GM18526 (cell line): ENCODE measurements around the gene KRTAP10-2.
"Not testable (repeated sequence)": the region's sequence is repeated elsewhere in the genome, so short reads cannot be mapped to it uniquely, and the experiment has no call there.

Source experiments
- POLR2A ChIP-seq: IDR thresholded peaks from 3 replicates; pipeline ENCODE4 v1.6.1; 2011; ENCODE audit not compliant: insufficient read length; ENCODE audit errors: extremely low read depth

Gene KRTAP10-2, protein sequence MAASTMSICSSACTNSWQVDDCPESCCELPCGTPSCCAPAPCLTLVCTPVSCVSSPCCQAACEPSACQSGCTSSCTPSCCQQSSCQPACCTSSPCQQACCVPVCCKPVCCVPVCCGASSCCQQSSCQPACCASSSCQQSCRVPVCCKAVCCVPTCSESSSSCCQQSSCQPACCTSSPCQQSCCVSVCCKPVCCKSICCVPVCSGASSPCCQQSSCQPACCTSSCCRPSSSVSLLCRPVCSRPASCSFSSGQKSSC

DNA sequence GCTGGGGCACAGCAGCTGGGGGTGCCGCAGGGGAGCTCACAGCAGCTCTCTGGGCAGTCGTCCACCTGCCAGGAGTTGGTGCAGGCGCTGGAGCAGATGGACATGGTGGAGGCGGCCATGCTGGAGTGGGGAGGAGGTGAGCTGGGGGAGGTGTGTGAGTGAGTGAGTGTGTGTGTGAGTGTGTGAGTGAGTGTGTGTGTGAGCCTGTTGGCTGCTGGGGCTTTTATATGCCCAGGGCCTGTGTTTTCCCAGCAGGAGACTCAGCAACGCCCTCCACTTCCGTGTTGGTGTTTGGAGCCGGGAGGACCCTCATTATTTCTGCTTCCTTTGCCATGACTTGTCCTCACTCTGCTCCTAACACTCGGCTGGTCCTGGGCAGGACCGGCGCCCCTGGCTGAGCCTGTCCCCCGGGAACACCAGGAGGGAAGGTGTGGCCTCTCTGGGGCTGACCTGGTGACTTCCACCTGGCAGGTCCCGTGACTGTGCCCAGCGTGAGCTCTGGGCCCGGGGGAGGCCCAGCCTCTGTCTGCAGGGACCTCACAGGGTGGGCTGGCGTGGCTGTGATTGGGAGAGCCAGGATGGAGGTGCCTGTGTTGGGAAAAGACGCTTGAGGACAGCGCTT lies at the start of gene KRTAP10-2:
KRTAP10-2 (minus strand) TSS at position 166 of the 622 bp plus-strand sequence; CDS start at position 119, 47 bp downstream.
- TF ChIP-seq POLR2A: no peak

DNA sequence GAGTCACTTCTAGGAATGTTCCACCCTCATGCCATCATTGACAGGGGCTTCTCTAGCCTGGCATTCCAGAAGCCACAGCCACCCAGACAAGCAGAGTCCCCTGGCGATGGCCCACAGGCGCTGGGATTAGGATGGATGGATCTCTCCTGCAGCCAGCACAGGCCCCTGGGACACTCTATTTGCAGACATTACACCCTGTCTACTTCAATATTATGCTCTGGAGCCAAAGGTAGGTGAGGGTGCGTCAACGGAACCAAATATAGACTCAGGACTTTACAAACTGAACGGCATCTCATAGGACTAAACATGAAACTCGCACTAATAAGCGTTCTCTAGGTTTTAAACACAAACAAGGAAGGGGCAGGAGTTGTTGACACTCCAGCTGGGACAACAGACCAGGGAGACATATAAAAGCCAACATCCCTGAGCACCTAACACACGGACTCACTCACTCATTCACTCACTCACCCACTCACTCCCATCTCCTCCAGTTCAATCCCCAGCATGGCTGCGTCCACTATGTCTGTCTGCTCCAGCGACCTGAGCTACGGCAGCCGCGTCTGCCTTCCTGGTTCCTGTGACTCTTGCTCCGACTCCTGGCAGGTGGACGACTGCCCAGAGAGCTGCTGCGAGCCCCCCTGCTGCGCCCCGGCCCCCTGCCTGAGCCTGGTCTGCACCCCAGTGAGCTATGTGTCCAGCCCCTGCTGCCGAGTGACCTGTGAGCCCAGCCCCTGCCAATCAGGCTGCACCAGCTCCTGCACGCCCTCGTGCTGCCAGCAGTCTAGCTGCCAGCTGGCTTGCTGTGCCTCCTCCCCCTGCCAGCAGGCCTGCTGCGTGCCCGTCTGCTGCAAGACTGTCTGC lies 49.0 kb upstream of the KRTAP10-2 start, which contains the start of gene KRTAP10-7:
KRTAP10-7 (plus strand) TSS at position 480 of the 861 bp plus-strand sequence; CDS start at position 505, 25 bp downstream.
- not testable (repeated sequence) for TF ChIP-seq POLR2A

DNA sequence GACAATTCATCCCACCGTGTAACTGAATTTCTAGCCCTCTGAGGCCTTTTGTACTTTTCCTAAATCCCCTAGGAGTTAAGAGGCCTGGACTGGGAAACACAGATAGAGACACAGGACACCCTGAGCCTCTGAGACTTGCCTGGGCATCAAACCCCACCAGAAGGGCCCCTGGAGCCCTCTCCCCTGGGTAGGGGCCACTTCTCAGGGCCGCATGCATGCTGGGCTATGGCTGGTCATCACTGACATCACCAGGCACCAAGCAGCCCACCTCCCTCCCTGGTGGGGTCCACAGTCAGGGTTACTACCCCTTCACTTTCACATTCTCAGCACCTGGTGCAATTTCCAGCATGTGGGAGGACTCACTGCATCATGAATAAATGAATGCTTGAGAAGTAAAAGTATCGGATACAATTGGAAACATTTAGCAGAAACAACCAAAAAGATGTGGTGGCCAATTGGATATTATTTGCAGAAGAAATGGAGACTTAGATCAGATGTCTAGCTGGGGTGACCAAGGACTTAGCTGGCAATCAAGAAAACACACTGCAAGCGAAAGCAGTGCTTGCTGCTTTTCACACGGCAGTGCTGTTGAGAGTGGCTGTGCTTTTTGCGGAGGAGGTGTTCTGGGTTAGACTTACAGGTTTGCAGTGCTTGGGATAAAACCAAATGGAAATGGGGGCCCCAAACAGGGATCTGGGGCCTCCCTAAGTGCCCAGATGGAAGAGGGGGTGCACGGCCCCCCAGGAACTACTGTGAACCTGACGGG lies 48.1 kb upstream of the KRTAP10-2 start:
- no peak for TF ChIP-seq POLR2A

DNA sequence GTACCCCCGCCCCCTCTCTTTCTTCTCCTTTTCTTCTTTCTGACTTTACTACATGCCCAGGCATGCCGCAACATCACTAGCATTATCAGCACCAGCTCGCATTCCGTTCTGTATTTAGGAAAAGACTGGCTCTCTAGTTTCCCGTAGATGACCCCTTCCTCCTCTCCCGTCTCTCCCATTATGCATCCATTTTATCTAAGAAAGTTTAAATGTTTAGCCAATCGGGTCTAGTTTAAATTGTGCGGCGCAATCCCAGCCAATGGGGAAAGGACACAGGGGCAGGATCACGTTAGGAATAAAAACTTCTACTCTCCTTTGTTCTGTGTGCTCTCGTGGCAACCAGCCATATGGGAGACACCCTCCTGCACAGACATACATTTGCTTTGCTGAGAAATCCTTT lies 46.8 kb upstream of the KRTAP10-2 start:
- no peak for TF ChIP-seq POLR2A

DNA sequence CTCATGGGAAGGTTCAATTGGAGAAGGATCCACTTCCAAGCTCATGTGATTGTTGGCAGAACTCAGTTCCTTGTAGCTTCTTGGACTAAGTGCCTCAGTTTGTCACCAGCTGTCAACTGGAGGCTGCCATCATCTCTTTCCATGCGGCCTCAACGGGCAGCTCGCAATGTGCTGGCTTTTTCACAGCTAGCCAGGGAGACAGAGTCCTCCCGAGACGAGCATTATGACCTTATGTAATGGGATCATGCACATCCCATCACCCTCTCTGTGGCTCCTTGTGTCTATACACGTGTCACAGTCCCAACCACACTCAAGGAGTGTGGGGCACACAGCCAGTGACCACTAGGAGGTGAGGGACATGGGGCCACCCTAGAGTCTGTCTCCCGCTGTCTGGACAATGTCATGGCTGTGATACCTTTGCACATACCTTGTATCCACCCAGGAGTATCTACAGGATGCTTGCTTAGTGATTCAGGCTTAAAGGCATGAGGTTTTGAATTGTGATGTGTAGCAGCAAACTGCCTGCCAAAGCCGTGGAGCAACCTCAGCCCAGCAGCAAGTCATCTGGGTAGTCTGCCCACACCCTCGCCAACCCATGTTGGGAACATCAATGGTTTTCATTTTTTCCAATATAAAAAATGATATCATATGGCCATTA lies 44.9 kb upstream of the KRTAP10-2 start:
- TF ChIP-seq POLR2A: no peak

DNA sequence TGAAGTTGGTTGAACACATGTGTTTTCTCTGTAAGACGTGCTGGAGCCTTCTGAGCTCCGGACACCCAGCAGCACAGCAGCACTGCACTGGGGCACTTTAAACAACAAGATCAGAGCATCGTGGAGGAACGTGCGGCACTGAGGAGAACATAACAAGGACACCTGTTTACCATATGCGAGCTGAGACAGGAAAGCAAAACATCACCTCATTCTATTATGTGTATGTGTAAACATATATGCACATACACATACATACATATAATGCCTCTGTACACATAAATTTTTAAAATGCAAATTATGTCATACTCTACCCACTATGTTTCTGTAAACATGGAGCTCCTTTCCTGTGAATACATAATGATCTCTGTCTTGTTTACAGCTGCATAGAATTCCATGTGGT lies 44.2 kb upstream of the KRTAP10-2 start:
- no peak for TF ChIP-seq POLR2A

DNA sequence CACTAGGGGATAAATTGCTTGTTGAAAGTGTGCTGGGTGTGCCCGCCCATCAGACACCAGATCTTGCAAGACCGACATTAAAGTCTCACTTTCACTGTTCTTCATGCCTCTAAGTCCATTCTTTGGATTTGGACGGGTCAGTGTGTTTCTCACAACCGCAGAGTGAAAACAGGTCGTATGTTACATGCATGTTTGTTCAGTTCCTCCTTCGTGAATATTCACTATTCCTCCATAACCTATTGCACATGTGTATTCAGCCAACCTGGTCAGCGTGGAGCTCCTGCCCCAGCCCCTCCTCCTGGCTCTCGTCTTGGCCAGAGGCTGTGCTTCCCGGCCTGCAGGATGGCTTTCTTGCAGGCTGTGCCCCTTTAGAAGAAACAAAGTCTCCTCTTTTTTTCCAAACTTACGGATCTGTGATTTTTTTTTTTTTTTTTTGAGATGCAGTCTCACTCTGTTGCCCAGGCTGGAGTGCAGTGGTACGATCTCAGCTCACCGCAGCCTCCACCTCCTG lies 43.2 kb upstream of the KRTAP10-2 start:
- TF ChIP-seq POLR2A: no peak

DNA sequence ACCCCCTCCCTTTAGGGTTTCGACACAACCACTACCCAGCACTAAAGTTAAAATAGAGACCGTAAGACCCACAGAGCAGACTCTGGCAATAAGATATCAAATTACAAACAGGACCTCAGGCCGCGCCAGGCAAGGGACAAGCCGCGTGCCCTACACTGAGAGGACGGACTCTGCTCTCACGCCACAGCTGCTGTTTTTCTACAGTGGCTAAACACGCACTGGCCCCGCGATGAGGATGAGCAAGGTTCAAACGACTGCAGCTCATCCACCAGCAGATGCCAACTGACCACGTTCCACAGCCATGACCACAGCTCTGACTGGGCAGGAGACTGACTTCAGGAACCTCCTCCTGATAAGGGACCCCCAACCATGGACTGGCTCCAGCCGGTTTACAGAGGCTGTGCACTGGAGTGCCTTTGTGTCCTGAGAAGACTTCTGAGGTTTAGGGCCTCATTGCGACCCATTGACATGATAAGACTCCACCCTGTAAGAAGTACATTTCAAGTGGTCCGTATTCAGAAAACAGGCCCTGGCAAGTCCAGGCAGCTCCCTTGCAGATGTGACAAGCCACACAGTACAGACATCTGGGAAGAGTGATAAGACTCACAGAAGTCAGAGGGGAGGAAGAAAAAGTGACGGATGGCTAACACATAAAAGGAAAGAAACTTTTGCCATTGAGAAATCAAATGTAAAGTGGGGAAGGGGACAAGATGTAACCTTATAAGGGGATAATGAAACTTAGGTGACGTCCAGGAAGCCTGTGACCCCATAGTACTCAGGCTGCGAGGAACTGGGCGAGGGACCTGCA lies 42.5 kb upstream of the KRTAP10-2 start:
- no peak for TF ChIP-seq POLR2A

DNA sequence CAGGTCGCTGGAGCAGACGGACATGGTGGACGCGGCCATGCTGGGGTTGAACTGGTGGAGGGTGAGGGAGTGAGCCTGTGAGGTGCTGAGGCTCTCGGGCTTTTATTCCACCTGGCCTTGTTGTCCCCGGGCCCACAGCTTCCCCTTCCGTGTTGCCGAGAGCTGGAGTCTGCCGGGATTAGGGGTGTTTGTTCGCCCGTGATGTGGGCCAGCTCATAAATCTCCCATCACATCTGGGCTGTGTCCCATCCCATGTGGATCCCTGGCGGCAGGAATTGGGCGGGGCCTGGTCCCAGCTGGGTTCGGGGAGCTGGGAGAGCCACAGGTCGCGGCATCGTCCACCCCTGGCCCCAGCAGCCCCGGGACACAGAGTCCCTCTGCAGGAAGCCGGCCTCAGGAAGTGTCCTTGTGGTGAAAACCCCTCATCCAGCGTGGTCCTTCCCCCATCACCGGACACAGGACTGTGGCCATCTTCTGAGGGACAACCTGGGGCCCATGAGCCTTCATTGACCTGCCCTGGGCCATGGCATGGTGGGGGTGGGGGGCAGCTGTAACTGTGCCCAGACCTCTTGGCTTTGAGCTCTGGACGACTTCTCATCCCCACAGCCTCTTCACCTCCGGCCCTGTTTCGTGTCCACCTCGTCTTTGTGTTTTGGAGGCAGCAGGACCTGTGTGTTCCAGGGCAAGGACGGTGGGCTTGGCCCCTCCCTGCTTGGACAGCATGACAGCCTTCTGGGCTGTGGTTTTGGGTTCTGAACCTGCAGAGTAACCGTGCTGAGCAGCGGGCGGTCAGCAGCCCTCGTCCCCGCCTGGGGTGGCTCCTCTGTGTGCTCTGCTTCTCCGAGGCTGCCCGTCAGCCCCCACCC lies 41.4 kb upstream of the KRTAP10-2 start, which contains the start of gene KRTAP10-6:
KRTAP10-6 (minus strand) TSS at position 60 of the 866 bp plus-strand sequence; CDS start at position 39, 21 bp downstream.
- no peak for TF ChIP-seq POLR2A

DNA sequence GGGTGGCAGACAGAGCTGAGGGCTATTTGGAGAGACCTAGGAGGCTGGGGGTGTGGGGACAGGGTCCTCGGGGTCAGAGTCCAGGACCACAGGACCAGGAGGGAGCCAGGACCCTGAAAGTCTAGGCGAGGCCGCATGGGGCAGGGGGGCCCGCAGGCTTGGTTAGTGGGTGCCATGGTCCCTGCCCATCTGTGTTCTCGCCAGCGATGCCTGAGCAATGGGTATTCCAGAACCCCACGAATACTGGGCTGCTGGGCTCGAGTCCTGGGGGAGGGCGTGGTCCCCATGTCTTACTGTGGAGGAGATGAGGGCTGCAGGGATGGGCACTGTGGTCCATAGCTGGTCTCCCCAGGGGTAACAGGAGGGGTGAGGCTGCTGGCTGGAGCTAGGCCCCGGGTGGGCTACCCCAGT lies 39.0 kb upstream of the KRTAP10-2 start:
- TF ChIP-seq POLR2A: no peak

DNA sequence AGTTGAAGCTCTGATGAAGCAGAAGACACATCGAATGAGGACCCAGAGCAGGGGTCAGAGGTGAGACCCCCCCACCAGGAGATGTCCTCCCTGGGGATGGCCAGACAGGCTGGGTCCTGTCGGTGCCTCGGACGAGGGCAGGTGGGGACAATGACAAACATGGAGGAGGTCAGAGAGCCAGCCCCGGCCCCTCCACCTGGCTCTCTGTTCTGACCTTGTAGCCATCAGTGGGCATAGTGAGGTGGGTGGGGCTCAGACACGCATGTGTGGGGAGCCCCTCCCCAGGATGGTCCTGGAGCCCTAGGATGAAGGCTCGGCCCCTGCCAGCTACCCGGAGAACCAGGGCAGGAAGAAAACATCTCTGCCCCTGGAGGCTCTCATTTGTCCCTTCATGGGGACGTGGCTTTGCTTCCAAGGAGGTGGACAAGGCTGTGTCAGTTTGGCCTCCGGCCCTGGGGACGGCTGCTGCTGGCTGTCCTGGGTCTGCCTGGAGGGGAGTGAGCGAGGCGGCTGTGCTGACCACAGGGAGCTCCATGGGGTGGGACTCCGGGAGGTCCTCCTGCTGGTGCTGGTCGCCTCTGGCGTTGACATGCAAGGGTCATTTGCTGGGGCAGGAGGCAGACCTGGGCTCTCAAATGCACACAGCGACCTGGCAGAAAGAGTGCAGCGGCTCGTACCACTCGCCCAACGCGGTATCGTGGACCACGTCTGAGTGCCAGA lies 38.4 kb upstream of the KRTAP10-2 start:
- no peak for TF ChIP-seq POLR2A

DNA sequence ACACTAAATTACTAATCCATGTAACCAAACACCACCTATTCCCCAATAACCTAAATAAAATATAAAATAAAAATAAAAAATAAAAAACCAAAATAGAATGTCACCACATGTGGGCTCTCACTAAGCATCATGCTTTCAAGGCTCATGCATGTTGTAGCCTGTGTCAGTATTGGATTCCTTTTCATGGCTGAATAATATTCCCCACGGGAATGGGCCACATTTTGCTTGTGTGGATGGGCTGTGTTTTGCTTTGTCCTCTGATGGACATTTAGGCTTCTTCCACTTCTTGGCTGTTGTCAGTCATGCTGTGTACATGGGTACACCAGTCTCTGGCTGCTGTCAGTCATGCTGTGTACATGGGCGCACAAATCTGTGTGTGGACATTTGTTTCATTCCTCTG lies 37.8 kb upstream of the KRTAP10-2 start:
- TF ChIP-seq POLR2A: no peak
